DOHH2 (cell line): ENCODE measurements around the gene ST3GAL4.

ENCODE experiments used
- EZH2phosphoT487 ChIP-seq: fragments of 200-600 bp; sonication (generic); IDR thresholded peaks from 2 replicates; pipeline ENCODE4 v1.6.1; 2017; ENCODE audit warnings: borderline replicate concordance, mild to moderate bottlenecking, antibody characterized with exemption, low read length, moderate library complexity, mixed read lengths
- TF ChIP-seq, protein P1 (sequence below): fragments of 200-600 bp; sonication (generic); IDR thresholded peaks from one replicate; pipeline ENCODE4 v1.5.1; 2014; ENCODE audit warnings: antibody characterized with exemption, mild to moderate bottlenecking, low read depth, low read length; ENCODE audit not compliant: poor library complexity, severe bottlenecking

DNA sequence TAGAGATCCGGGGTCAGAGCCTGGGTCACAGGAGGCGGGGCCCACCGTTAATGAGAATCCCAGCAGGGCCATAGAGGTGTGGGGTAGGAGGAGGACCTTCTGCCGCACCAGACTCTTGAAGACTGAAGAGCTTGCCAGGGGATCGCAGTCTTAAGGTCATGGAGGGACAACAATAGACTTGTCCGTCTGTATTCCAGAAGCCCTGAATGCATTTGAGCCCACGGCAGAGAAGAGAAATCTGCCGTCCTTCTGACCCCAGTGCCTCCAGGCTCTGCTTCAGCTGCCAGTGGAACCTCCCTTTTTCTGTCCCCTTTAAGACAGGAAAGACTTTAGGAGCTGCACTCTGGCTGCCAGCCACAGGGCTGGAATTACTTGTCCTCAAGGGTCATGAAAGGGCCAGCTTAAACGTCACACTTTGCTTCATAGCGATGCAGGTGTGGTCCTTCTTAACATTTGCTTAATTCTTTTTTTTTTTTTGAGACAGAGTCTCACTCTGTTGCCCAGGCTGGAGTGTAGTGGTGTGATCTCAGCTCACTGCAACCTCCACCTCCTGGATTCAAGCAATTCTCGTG is 15.5 kb upstream of the ST3GAL4 start:
- TF ChIP-seq, protein P1, sequence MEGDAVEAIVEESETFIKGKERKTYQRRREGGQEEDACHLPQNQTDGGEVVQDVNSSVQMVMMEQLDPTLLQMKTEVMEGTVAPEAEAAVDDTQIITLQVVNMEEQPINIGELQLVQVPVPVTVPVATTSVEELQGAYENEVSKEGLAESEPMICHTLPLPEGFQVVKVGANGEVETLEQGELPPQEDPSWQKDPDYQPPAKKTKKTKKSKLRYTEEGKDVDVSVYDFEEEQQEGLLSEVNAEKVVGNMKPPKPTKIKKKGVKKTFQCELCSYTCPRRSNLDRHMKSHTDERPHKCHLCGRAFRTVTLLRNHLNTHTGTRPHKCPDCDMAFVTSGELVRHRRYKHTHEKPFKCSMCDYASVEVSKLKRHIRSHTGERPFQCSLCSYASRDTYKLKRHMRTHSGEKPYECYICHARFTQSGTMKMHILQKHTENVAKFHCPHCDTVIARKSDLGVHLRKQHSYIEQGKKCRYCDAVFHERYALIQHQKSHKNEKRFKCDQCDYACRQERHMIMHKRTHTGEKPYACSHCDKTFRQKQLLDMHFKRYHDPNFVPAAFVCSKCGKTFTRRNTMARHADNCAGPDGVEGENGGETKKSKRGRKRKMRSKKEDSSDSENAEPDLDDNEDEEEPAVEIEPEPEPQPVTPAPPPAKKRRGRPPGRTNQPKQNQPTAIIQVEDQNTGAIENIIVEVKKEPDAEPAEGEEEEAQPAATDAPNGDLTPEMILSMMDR, result no peak
- TF ChIP-seq EZH2phosphoT487, result no peak
